ENCODE measurements around the gene RNF213.

RNF213 gene

GRCh38 chr17:80265205-80266068 lies 4.8 kb downstream of the RNF213 start:
- Histone ChIP-seq H3K4me2 (ENCODE audit: low read length) (no peak overlapping the region), H3K4me3 (ENCODE audit: low read depth, low read length, poor library complexity, severe bottlenecking) (no peak overlapping the region)

DNA sequence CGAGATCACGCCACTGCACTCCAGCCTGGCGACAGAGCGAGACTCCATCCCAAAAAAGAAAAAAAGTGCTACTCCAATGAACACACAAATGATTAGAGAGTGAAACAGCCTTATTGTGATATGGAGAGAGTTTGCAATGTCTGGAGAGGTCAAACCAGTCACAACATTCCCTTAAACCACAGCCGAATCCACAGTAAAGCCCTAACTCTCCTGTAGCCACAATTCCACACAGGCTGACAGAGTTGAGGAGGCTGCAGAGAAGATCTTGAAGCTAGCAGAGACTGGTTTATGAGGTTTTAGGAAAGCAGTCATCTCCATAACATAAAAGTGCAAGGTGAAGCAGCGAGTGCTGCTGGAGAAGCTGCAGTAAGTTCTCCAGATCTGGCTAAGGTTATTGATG lies 6.7 kb downstream of the RNF213 start:
- Histone ChIP-seq H3K9me3 (ENCODE audit: low read length) (no peaks in the 10 kb centered on the region), H3K4me3 (ENCODE audit: low read depth, low read length, poor library complexity, severe bottlenecking) (no peak overlapping the region), H3K27ac (ENCODE audit: low read depth, low read length, poor library complexity, severe bottlenecking) (no peak overlapping the region), H3K4me2 (ENCODE audit: low read length) (no peak overlapping the region), H3K4me1 (ENCODE audit: insufficient read depth, low read length, severe bottlenecking) (peaks cover 19% of the 10 kb centered on the region), H4K20me1 (ENCODE audit: insufficient read depth, low read length) (no peaks in the 10 kb centered on the region), H3K27me3 (ENCODE audit: insufficient read depth, low read length) (no peaks in the 10 kb centered on the region), H3F3A (ENCODE audit: insufficient read depth, low read length) (no peaks in the 10 kb centered on the region), H2AFZ (ENCODE audit: low read length) (no peak overlapping the region), H3K79me2 (ENCODE audit: insufficient read depth, low read length) (no peaks in the 10 kb centered on the region), H3K36me3 (ENCODE audit: insufficient read depth, low read length) (0 out of 2 replicates have a peak, but pooled peaks cover 11% of the 10 kb centered on the region), H3K9me2 (ENCODE audit: low read depth, low read length) (no peaks in the 10 kb centered on the region), H3K9ac (ENCODE audit: low read length) (no peak overlapping the region)
- TF ChIP-seq EZH2 (IDR thresholded peaks at IDR 0.05; ENCODE audit: borderline replicate concordance, low read length): no peak
- TF ChIP-seq, protein P1, sequence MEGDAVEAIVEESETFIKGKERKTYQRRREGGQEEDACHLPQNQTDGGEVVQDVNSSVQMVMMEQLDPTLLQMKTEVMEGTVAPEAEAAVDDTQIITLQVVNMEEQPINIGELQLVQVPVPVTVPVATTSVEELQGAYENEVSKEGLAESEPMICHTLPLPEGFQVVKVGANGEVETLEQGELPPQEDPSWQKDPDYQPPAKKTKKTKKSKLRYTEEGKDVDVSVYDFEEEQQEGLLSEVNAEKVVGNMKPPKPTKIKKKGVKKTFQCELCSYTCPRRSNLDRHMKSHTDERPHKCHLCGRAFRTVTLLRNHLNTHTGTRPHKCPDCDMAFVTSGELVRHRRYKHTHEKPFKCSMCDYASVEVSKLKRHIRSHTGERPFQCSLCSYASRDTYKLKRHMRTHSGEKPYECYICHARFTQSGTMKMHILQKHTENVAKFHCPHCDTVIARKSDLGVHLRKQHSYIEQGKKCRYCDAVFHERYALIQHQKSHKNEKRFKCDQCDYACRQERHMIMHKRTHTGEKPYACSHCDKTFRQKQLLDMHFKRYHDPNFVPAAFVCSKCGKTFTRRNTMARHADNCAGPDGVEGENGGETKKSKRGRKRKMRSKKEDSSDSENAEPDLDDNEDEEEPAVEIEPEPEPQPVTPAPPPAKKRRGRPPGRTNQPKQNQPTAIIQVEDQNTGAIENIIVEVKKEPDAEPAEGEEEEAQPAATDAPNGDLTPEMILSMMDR (IDR thresholded peaks at IDR 0.05; ENCODE audit: low read length): no peak

More at GRCh38 chr17:80265205-80266068, 4.8 kb downstream of the RNF213 start:
- 0 out of 2 replicates have a peak, but pooled peaks cover 11% of the 10 kb centered on the region for H3K36me3 ChIP-seq (ENCODE audit: insufficient read depth, low read length)
- no peaks in the 10 kb centered on the region for H3F3A ChIP-seq (ENCODE audit: insufficient read depth, low read length)
- H2AFZ ChIP-seq (ENCODE audit: low read length): no peak overlapping the region
- H3K4me1 ChIP-seq (ENCODE audit: insufficient read depth, low read length, severe bottlenecking): peaks cover 34% of the 10 kb centered on the region
- H3K9ac ChIP-seq (ENCODE audit: low read length): no peak overlapping the region
- no peaks in the 10 kb centered on the region for H3K79me2 ChIP-seq (ENCODE audit: insufficient read depth, low read length)
- TF ChIP-seq, protein P1 (IDR thresholded peaks at IDR 0.05; ENCODE audit: low read length): no peak
- TF ChIP-seq EZH2 (IDR thresholded peaks at IDR 0.05; ENCODE audit: borderline replicate concordance, low read length): no peak
- H3K27me3 ChIP-seq (ENCODE audit: insufficient read depth, low read length): no peaks in the 10 kb centered on the region
- H3K9me2 ChIP-seq (ENCODE audit: low read depth, low read length): no peaks in the 10 kb centered on the region
- H4K20me1 ChIP-seq (ENCODE audit: insufficient read depth, low read length): no peaks in the 10 kb centered on the region
- no peak overlapping the region for H3K27ac ChIP-seq (ENCODE audit: low read depth, low read length, poor library complexity, severe bottlenecking)
- no peaks in the 10 kb centered on the region for H3K9me3 ChIP-seq (ENCODE audit: low read length)

DNA sequence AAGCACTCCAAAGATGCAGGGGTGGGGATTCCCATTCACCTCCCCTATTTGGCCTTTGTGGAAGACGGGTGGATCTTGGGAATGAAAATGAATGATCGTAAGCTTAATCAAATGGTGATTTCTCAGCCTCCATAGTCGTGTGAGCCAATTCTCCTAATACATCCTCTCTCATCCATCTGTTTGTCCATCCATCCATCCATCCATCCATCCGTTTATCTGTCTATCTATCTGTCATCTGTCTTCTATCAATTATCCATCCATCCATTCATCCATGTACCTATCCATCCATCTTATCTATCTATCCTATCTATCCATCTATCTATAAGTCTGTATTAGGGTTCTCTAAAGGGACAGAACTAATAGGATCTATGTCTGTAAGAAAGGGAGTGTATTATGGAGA lies 7.8 kb downstream of the RNF213 start:
- no peaks in the 10 kb centered on the region for H3F3A ChIP-seq (ENCODE audit: insufficient read depth, low read length)
- 0 out of 2 replicates have a peak, but pooled peaks cover 11% of the 10 kb centered on the region for H3K36me3 ChIP-seq (ENCODE audit: insufficient read depth, low read length)
- no peak overlapping the region for H3K4me2 ChIP-seq (ENCODE audit: low read length)
- TF ChIP-seq EZH2 (IDR thresholded peaks at IDR 0.05; ENCODE audit: borderline replicate concordance, low read length): no peak
- TF ChIP-seq, protein P1 (IDR thresholded peaks at IDR 0.05; ENCODE audit: low read length): no peak
- no peak overlapping the region for H3K27ac ChIP-seq (ENCODE audit: low read depth, low read length, poor library complexity, severe bottlenecking)
- no peaks in the 10 kb centered on the region for H3K27me3 ChIP-seq (ENCODE audit: insufficient read depth, low read length)
- H4K20me1 ChIP-seq (ENCODE audit: insufficient read depth, low read length): no peaks in the 10 kb centered on the region
- no peaks in the 10 kb centered on the region for H3K9me2 ChIP-seq (ENCODE audit: low read depth, low read length)
- peaks cover 9% of the 10 kb centered on the region for H3K4me1 ChIP-seq (ENCODE audit: insufficient read depth, low read length, severe bottlenecking)
- H3K79me2 ChIP-seq (ENCODE audit: insufficient read depth, low read length): no peaks in the 10 kb centered on the region
- no peak overlapping the region for H3K9ac ChIP-seq (ENCODE audit: low read length)
- H3K4me3 ChIP-seq (ENCODE audit: low read depth, low read length, poor library complexity, severe bottlenecking): no peak overlapping the region
- H3K9me3 ChIP-seq (ENCODE audit: low read length): no peaks in the 10 kb centered on the region
- no peak overlapping the region for H2AFZ ChIP-seq (ENCODE audit: low read length)
